GM12878 (cell line): ENCODE results near the gene ODC1. TPM values are rescaled to one million over a fixed set of nuclear protein-coding genes. Genes with fewer than 3 reads are reported as not detected.

ENCODE experiments used
- ATAC-seq: fragments of 200-7000 bp; cut with Tn5 transposase; 3 replicates; pipeline ENCODE4 v1.9.1; 2020; ENCODE audit warnings: mild to moderate bottlenecking, moderate library complexity
- BruUV-seq: library from RNA; stranded (reverse); fragments of 400-500 nt; replicated peaks from 2 replicates; lab custom pipeline; 2021; lab: Mats Ljungman, UMichigan
- CTCF ChIA-PET: fragments of 300-600 bp; sonication (Branson Sonifier 250); formaldehyde crosslinking; extraction: SDS; loops from one replicate; lab custom pipeline; 2021; ENCODE audit warnings: inconsistent platforms; lab: Yijun Ruan, JAX
- POLR2A ChIA-PET: fragments of 350-600 bp; formaldehyde crosslinking; extraction: SDS; loops from one replicate; lab custom pipeline; 2021; ENCODE audit warnings: inconsistent platforms; lab: Charles Lee
- RAD21 ChIA-PET: fragments of 300-600 bp; sonication (Branson Sonifier 250); formaldehyde crosslinking; loops from one replicate; lab custom pipeline; 2023; ENCODE audit warnings: antibody characterized with exemption; ENCODE audit not compliant: unreplicated experiment; lab: Charles Lee
- SMC1A ChIA-PET: fragments of 300-600 bp; sonication (Branson Sonifier 250); formaldehyde crosslinking; loops from one replicate; lab custom pipeline; 2023; ENCODE audit not compliant: unreplicated experiment, uncharacterized antibody; lab: Charles Lee
- DNase-seq: peaks from one replicate; pipeline ENCODE4 v3.0.0-alpha.2; 2011; ENCODE audit warnings: low read depth, low spot score
- FAIRE-seq: peaks from 3 replicates; lab custom pipeline; 2011; peaks lifted over from hg19 to GRCh38; lab: Jason Lieb, UNC
- H2AFZ ChIP-seq: 2 replicates; pipeline ENCODE4 v1.6.0; 2011; ENCODE audit warnings: low read depth, low read length, control low read depth; ENCODE audit not compliant: control insufficient read depth
- H3K27ac ChIP-seq: 2 replicates; pipeline ENCODE4 v1.5.1; 2011; ENCODE audit warnings: control low read depth; ENCODE audit not compliant: control insufficient read depth, insufficient read depth
- H3K27me3 ChIP-seq, 2 experiments: replicated peaks in 1 of 2; 2 replicates each; pipeline versions ENCODE4 v1.6.0 to v1.6.1; 2011; ENCODE audit warnings: low read length in 1 of 2; ENCODE audit not compliant: control insufficient read depth in 2 of 2, insufficient read depth in 2 of 2
- H3K36me3 ChIP-seq, 2 experiments: 2 replicates each; pipeline ENCODE4 v1.5.1; 2011; ENCODE audit warnings: low read length in 1 of 2; ENCODE audit not compliant: control insufficient read depth in 2 of 2, insufficient read depth in 2 of 2
- H3K4me1 ChIP-seq: 2 replicates; pipeline ENCODE4 v1.6.1; 2011; ENCODE audit warnings: mild to moderate bottlenecking, low read length, moderate library complexity, mixed read lengths; ENCODE audit not compliant: control insufficient read depth, insufficient read depth
- H3K4me2 ChIP-seq: 2 replicates; pipeline ENCODE4 v1.6.0; 2011; ENCODE audit warnings: control low read depth; ENCODE audit not compliant: control insufficient read depth, insufficient read depth
- H3K4me3 ChIP-seq: fragments of 200-600 bp; sonication (generic); 2 replicates; pipeline ENCODE4 v1.5.1; 2016
- H3K79me2 ChIP-seq: 2 replicates; pipeline ENCODE4 v1.6.0; 2011; ENCODE audit warnings: low read length; ENCODE audit not compliant: control insufficient read depth, insufficient read depth
- H3K9ac ChIP-seq: 2 replicates; pipeline ENCODE4 v1.8.0; 2011; ENCODE audit warnings: low read length, control low read depth, mixed read lengths; ENCODE audit not compliant: control insufficient read depth, insufficient read depth
- H3K9me3 ChIP-seq: replicated peaks from 3 replicates; pipeline ENCODE4 v1.5.1; 2011; ENCODE audit warnings: mild to moderate bottlenecking, low read length; ENCODE audit not compliant: control insufficient read depth, insufficient read depth
- H4K20me1 ChIP-seq: 2 replicates; pipeline ENCODE4 v1.6.0; 2011; ENCODE audit not compliant: control insufficient read depth, insufficient read depth
- ASH2L ChIP-seq: fragments of 300-600, 200-600 bp; sonication (generic); IDR thresholded peaks from 2 replicates; pipeline ENCODE4 v1.6.1; 2017; ENCODE audit warnings: low read depth, mild to moderate bottlenecking, borderline replicate concordance
- DPF2 ChIP-seq: fragments of 450-650 bp; IDR thresholded peaks from 2 replicates; pipeline ENCODE4 v1.6.1; 2017; ENCODE audit warnings: mild to moderate bottlenecking
- JUND ChIP-seq: IDR thresholded peaks from 2 replicates; pipeline ENCODE4 v1.6.1; 2012; ENCODE audit warnings: low read depth, mild to moderate bottlenecking, low read length, improper control_type of control experiment, moderate library complexity
- MYB ChIP-seq: fragments of 150-350 bp; IDR thresholded peaks from 2 replicates; pipeline ENCODE4 v1.6.1; 2014; ENCODE audit warnings: mild to moderate bottlenecking, low read depth, low read length, borderline replicate concordance
- NFIC ChIP-seq: IDR thresholded peaks from 2 replicates; pipeline ENCODE4 v1.6.1; 2012; ENCODE audit warnings: low read depth, mild to moderate bottlenecking, inconsistent platforms, low read length, moderate library complexity
- RB1 ChIP-seq: fragments of 450-650 bp; formaldehyde crosslinking; IDR thresholded peaks from 2 replicates; pipeline ENCODE4 v1.6.1; 2017; ENCODE audit warnings: mild to moderate bottlenecking, borderline replicate concordance
- RELA ChIP-seq: fragments of 450-650 bp; IDR thresholded peaks from 2 replicates; pipeline ENCODE4 v1.8.0; 2014; ENCODE audit warnings: borderline replicate concordance; ENCODE audit not compliant: partially characterized antibody
- ZNF217 ChIP-seq: fragments of 450-650 bp; IDR thresholded peaks from 2 replicates; pipeline ENCODE4 v1.6.1; 2017; ENCODE audit warnings: antibody characterized with exemption, mild to moderate bottlenecking
- WGBS: methylation state at CpG from one replicate; pipeline ENCODE4 v1.1.6; 2016; ENCODE audit warnings: low lambda C conversion rate; ENCODE audit not compliant: insufficient replicate concordance, insufficient coverage; ENCODE audit errors: missing lambda C conversion rate; 5-methylcytosine and 5-hydroxymethylcytosine counted together
- in situ Hi-C: fragments of 300-500 bp; cut with MboI; formaldehyde crosslinking; loops from 9 replicates; pipeline ENCODE4 v1.14.3; 2018; ENCODE audit warnings: mixed read lengths
- intact Hi-C: fragments of 100-400 bp; cut with micrococcal nuclease; formaldehyde crosslinking; loops from one replicate; pipeline ENCODE4 v1.14.2; 2022; ENCODE audit not compliant: unreplicated experiment
- polyA plus RNA-seq, 11 experiments: library from polyadenylated mRNA; depleted of rRNA in 4 of 11; unstranded in 6 of 11; stranded (reverse) in 5 of 11; fragments of >200 nt; fragmentation: Nextera tagmentation in 4 of 11; fragmentation: Illumina TruSeq in 1 of 11; extraction: Ambion mirVana in 4 of 11; extraction: Trizol in 1 of 11; gene quantifications; 1 replicate in 1 of 11; 2 replicates in 10 of 11; pipeline versions ENCODE4 v1.2.1 to v1.2.3, GENCODE V29; 2011 to 2016; ENCODE audit warnings: inconsistent platforms in 2 of 11, missing spikeins in 2 of 11, low read depth in 1 of 11
- total RNA-seq, 4 experiments: library from RNA; depleted of rRNA in 3 of 4; stranded (reverse); fragments of >200 nt in 3 of 4; fragmentation: Illumina TruSeq in 1 of 4; extraction: Trizol in 1 of 4; gene quantifications; 2 replicates each; pipeline versions ENCODE4 v1.2.1 to v1.2.3, GENCODE V29; 2013 to 2021

Gene ODC1
- total and polyA plus RNA-seq, 10 of the 15 experiments (the other 5 are each of a cell fraction or from before 2014, with no cell fraction given): 68.5 to 441 (median 340) TPM

DNA sequence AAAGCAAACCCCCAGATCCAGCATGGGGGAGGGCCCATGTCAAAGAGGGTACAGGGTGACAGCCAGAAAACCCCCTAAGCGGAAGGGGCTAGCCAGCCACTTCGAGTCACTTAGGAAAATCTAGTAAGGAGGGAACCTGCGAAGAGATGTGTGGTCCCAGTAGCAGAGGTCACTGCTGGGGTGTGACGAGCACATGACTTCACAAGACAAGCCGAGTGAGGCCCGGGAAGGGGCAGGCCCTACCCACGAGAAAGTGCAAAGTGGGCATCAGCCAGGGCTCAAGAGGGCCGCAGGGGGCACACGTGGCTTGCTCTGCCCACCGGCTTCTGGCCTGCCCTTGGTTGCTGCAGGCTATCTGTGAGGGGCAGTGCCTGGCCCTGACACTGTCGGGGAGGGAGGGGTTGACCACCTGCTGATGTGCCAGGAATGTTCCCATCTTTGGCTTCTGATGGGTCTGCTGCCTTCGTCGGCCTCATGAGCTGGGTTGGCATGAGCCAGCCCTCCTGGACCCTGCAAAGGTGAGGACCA, 11.5 kb downstream of the ODC1 start:
- no TSS peak for BruUV-seq
- no peaks in the 10 kb centered on the region for H4K20me1 ChIP-seq
- H3K4me1 ChIP-seq: peaks cover 3% of the 10 kb centered on the region; the same call in 1 of the 2 replicates
- no peak overlapping the region for H3K4me2 ChIP-seq
- intact Hi-C loops (loop anchor here (10.0 kb wide), 1 partner anchor 622 kb away; no protein-coding TSS in a partner anchor), in situ Hi-C loops (loop anchor here (5.0 to 10.0 kb wide), 2 partner anchors 359 to 622 kb away; no protein-coding TSS in a partner anchor)
- H2AFZ ChIP-seq: no peak overlapping the region
- H3K79me2 ChIP-seq: no peaks in the 10 kb centered on the region
- H3K4me3 ChIP-seq: no peak overlapping the region
- ChIA-PET SMC1A (interaction anchor here (0.8 to 2.2 kb wide), 5 partner anchors 10 to 318 kb away, joined by 3 to 15 read pairs (median 6); partner anchors contain the start of gene ODC1), POLR2A (interaction anchor here (1.1 kb wide), 1 partner anchor 10 kb away, joined by 3 read pairs; no protein-coding TSS in a partner anchor), CTCF (interaction anchor here (1.0 to 9.1 kb wide), 7 partner anchors 10 to 623 kb away, joined by 3 to 166 read pairs (median 10); partner anchors contain the start of gene ODC1), RAD21 (interaction anchor here (0.7 to 7.3 kb wide), 7 partner anchors 9 to 362 kb away, joined by 3 to 170 read pairs (median 12); partner anchors contain the start of genes HPCAL1 and ODC1)
- H3K36me3 ChIP-seq: peaks cover 11 to 16% of the 10 kb centered on the region in 2 experiments
- FAIRE-seq: no peak
- H3K9me3 ChIP-seq: no peaks in the 10 kb centered on the region
- H3K27ac ChIP-seq: no peak overlapping the region
- no peak for TF ChIP-seq DPF2
- no peak for TF ChIP-seq JUND
- no peak for TF ChIP-seq MYB
- no peak for TF ChIP-seq NFIC
- TF ChIP-seq ZNF217: no peak
- TF ChIP-seq ASH2L: no peak
- TF ChIP-seq RELA: no peak
- no peak for TF ChIP-seq RB1
- DNase-seq: no peak
- 77% methylated on average over 13 of the region's 13 CpGs for WGBS
- H3K27me3 ChIP-seq: no peaks in the 10 kb centered on the region
- no peak overlapping the region for H3K9ac ChIP-seq
- no peak for ATAC-seq
